Prostate gland (tissue), 2 donors: Measurements from ENCODE around the gene BCCIP.

Source experiments
- CTCF ChIP-seq, 4 experiments: fragments of 200-600 bp in 2 of 4; fragments of 450-650 bp in 2 of 4; sonication (generic) in 2 of 4; IDR thresholded peaks; 1 replicate in 3 of 4; 2 replicates in 1 of 4; pipeline ENCODE4 v1.5.1; 2016 to 2019; ENCODE audit warnings: antibody characterized with exemption in 4 of 4, mild to moderate bottlenecking in 2 of 4, moderate library complexity in 2 of 4
- POLR2A ChIP-seq: fragments of 450-650 bp; IDR thresholded peaks from one replicate; pipeline ENCODE4 v1.6.1; 2016; ENCODE audit warnings: antibody characterized with exemption, mild to moderate bottlenecking
- POLR2AphosphoS5 ChIP-seq: sonication (generic); formaldehyde crosslinking; IDR thresholded peaks from one replicate; pipeline ENCODE4 v1.6.1; 2017; ENCODE audit warnings: antibody characterized with exemption

GRCh38 chr10:125866421-125867029, 43.2 kb downstream of the BCCIP start:
- TF ChIP-seq POLR2AphosphoS5 = no peak
- TF ChIP-seq CTCF (IDR thresholded peaks at IDR 0.05) = no peak
- TF ChIP-seq POLR2A = no peak
